Hematopoietic multipotent progenitor cell treated with erythropoietin and hydrocortisone succinate and interleukin-3 and kit ligand, for 4 days (in vitro differentiated cells): ENCODE data around the gene HES5.
A peak's percentile ranks its signal among the peaks of the same experiment; 100 is the strongest.

Experiments used
- DNase-seq: peaks from one replicate; pipeline ENCODE4 v3.0.0-alpha.2; 2015

Gene HES5

GRCh38 chr1:2514863-2515762 lies 14.9 kb downstream of the HES5 start:
- no peak for DNase-seq

- no peak for DNase-seq
Observed at GRCh38 chr1:2513939-2514652, 16.0 kb downstream of the HES5 start.

- DNase-seq = no peak
Observed at GRCh38 chr1:2512862-2513421, 17.1 kb downstream of the HES5 start.

GRCh38 chr1:2510366-2511155 lies 19.5 kb downstream of the HES5 start:
- DNase-seq = no peak

- no peak for DNase-seq
Observed at GRCh38 chr1:2509589-2509988, 20.5 kb downstream of the HES5 start.

GRCh38 chr1:2508751-2509150 lies 21.3 kb downstream of the HES5 start:
- no peak for DNase-seq

GRCh38 chr1:2508180-2508579 lies 21.9 kb downstream of the HES5 start:
- DNase-seq = no peak

GRCh38 chr1:2507744-2508155 lies 22.3 kb downstream of the HES5 start:
- DNase-seq = no peak

GRCh38 chr1:2506901-2507565 lies 23.0 kb downstream of the HES5 start:
- DNase-seq = no peak

- peak; percentile 54 for DNase-seq
Observed at GRCh38 chr1:2506007-2506860, 23.8 kb downstream of the HES5 start.

GRCh38 chr1:2505461-2505994 lies 24.5 kb downstream of the HES5 start:
- no peak for DNase-seq

- DNase-seq = no peak
Observed at GRCh38 chr1:2504949-2505272, 25.2 kb downstream of the HES5 start.

GRCh38 chr1:2504225-2504948 lies 25.7 kb downstream of the HES5 start:
- DNase-seq = no peak

- no peak for DNase-seq
Observed at GRCh38 chr1:2503554-2504224, 26.4 kb downstream of the HES5 start.

- no peak for DNase-seq
Observed at GRCh38 chr1:2502661-2503553, 27.2 kb downstream of the HES5 start.

- DNase-seq = no peak
Observed at GRCh38 chr1:2502210-2502609, 27.9 kb downstream of the HES5 start.

- no peak for DNase-seq
Observed at GRCh38 chr1:2501820-2502119, 28.3 kb downstream of the HES5 start.

- no peak for DNase-seq
Observed at GRCh38 chr1:2501041-2501819, 28.8 kb downstream of the HES5 start.
